IMR-90 (cell line): ENCODE measurements around the gene LRRC57.

Experiments used
- BHLHE40 ChIP-seq: fragments of 150-350 bp; IDR thresholded peaks from 2 replicates; pipeline ENCODE4 v1.6.1; 2016; ENCODE audit warnings: mild to moderate bottlenecking, low read depth, low read length
- CHD1 ChIP-seq: IDR thresholded peaks from 2 replicates; pipeline ENCODE4 v1.6.1; 2012; ENCODE audit warnings: low read depth, low read length, improper control_type of control experiment
- CTCF ChIP-seq: conservative IDR thresholded peaks from 2 replicates; pipeline ENCODE4 v1.5.1; 2012; ENCODE audit warnings: mild to moderate bottlenecking, low read depth, low read length, improper control_type of control experiment
- MAZ ChIP-seq: IDR thresholded peaks from 2 replicates; pipeline ENCODE4 v1.6.1; 2012; ENCODE audit warnings: low read depth, mild to moderate bottlenecking, low read length, improper control_type of control experiment, moderate library complexity, borderline replicate concordance
- MXI1 ChIP-seq: IDR thresholded peaks from 2 replicates; pipeline ENCODE4 v1.6.1; 2012; ENCODE audit warnings: low read depth, mild to moderate bottlenecking, low read length, moderate library complexity, borderline replicate concordance
- POLR2A ChIP-seq: IDR thresholded peaks from 2 replicates; pipeline ENCODE4 v1.6.1; 2012; ENCODE audit warnings: mild to moderate bottlenecking, low read depth, low read length
- RFX5 ChIP-seq: IDR thresholded peaks from 2 replicates; pipeline ENCODE4 v1.8.0; 2012; ENCODE audit warnings: low read depth, mild to moderate bottlenecking, low read length, moderate library complexity
- USF2 ChIP-seq: fragments of 150-350 bp; IDR thresholded peaks from 2 replicates; pipeline ENCODE4 v1.6.1; 2017; ENCODE audit warnings: mild to moderate bottlenecking, antibody characterized with exemption, low read length, low read depth

- TF ChIP-seq CHD1 (no peak), POLR2A (no peak), MXI1 (no peak), CTCF (no peak), BHLHE40 (no peak), MAZ (no peak), USF2 (no peak), RFX5 (no peak)
These were observed 15.3 kb downstream of the LRRC57 start for GRCh38 chr15:42533246-42533645.
